ENCODE results near the gene OLR1.

The OLR1 gene

GRCh38 chr12:10186299-10186698, 14.4 kb upstream of the OLR1 start:
- no peak for TF ChIP-seq CTCF (IDR thresholded peaks at IDR 0.05; ENCODE audit: low read depth, low read length)
- H3K27me3 ChIP-seq (ENCODE audit: insufficient read depth, low read depth, severe bottlenecking), result no peaks in the 10 kb centered on the region
- H3K27ac ChIP-seq, result no peak overlapping the region
- no peak overlapping the region for H3K4me3 ChIP-seq (ENCODE audit: low read depth, low read length)
- H3K36me3 ChIP-seq, result no peaks in the 10 kb centered on the region
- no peak for DNase-seq
- no peaks in the 10 kb centered on the region for H3K9me3 ChIP-seq (ENCODE audit: severe bottlenecking)

- DNase-seq, result no peak
- Histone ChIP-seq H3K9me3 (ENCODE audit: severe bottlenecking) (no peaks in the 10 kb centered on the region), H3K27ac (no peak overlapping the region), H3K4me3 (ENCODE audit: low read depth, low read length) (no peak overlapping the region), H3K27me3 (ENCODE audit: insufficient read depth, low read depth, severe bottlenecking) (no peaks in the 10 kb centered on the region), H3K36me3 (no peaks in the 10 kb centered on the region)
- TF ChIP-seq CTCF (IDR thresholded peaks at IDR 0.05; ENCODE audit: low read depth, low read length), result no peak
Observed at GRCh38 chr12:10184261-10184843, 12.4 kb upstream of the OLR1 start.

- no peak overlapping the region for H3K27ac ChIP-seq
Observed at GRCh38 chr12:10182354-10183049, 10.6 kb upstream of the OLR1 start.

GRCh38 chr12:10179776-10180181, 7.8 kb upstream of the OLR1 start:
- no peak for TF ChIP-seq CTCF (IDR thresholded peaks at IDR 0.05; ENCODE audit: low read depth, low read length)
- no peak overlapping the region for H3K27ac ChIP-seq

More at GRCh38 chr12:10182354-10183049, 10.6 kb upstream of the OLR1 start:
- H3K36me3 ChIP-seq, result no peaks in the 10 kb centered on the region
- H3K27me3 ChIP-seq (ENCODE audit: insufficient read depth, low read depth, severe bottlenecking), result no peaks in the 10 kb centered on the region
- TF ChIP-seq CTCF (IDR thresholded peaks at IDR 0.05; ENCODE audit: low read depth, low read length), result no peak
- DNase-seq, result no peak
- H3K4me3 ChIP-seq (ENCODE audit: low read depth, low read length), result no peak overlapping the region
- H3K9me3 ChIP-seq (ENCODE audit: severe bottlenecking), result no peaks in the 10 kb centered on the region

GRCh38 chr12:10178821-10179220, 6.9 kb upstream of the OLR1 start, which contains the start of gene TMEM52B:
TSS of gene TMEM52B (plus strand) at chr12:10179032. CDS start at chr12:10179575, 543 bp downstream.
- Histone ChIP-seq H3K27me3 (ENCODE audit: insufficient read depth, low read depth, severe bottlenecking) (no peaks in the 10 kb centered on the region), H3K4me3 (ENCODE audit: low read depth, low read length) (no peak within 1 kb of the TSS), H3K36me3 (no peaks in the 10 kb centered on the region), H3K9me3 (ENCODE audit: severe bottlenecking) (no peaks in the 10 kb centered on the region), H3K27ac (no peak within 1 kb of the TSS)
- DNase-seq, result no peak
- no peak for TF ChIP-seq CTCF (IDR thresholded peaks at IDR 0.05; ENCODE audit: low read depth, low read length)

More at GRCh38 chr12:10179776-10180181, 7.8 kb upstream of the OLR1 start:
- H3K27me3 ChIP-seq (ENCODE audit: insufficient read depth, low read depth, severe bottlenecking), result no peaks in the 10 kb centered on the region
- H3K4me3 ChIP-seq (ENCODE audit: low read depth, low read length), result no peak overlapping the region
- DNase-seq, result no peak
- no peaks in the 10 kb centered on the region for H3K36me3 ChIP-seq
- no peaks in the 10 kb centered on the region for H3K9me3 ChIP-seq (ENCODE audit: severe bottlenecking)

All from WERI-Rb-1 (cell line).